GM06990 (cell line): ENCODE results near the gene PCID2.

Experiments
- DNase-seq: peaks from one replicate; pipeline ENCODE4 v3.0.0-alpha.2; 2011; ENCODE audit not compliant: insufficient read length; ENCODE audit errors: extremely low read depth
- H3K27me3 ChIP-seq: replicated peaks from 2 replicates; pipeline ENCODE4 v1.6.0; 2011; ENCODE audit warnings: low read length; ENCODE audit not compliant: control insufficient read depth, insufficient read depth
- H3K36me3 ChIP-seq: 2 replicates; pipeline ENCODE4 v1.5.1; 2011; ENCODE audit warnings: low read length; ENCODE audit not compliant: control insufficient read depth, insufficient read depth
- H3K4me3 ChIP-seq: replicated peaks from 2 replicates; pipeline ENCODE4 v1.5.1; 2011; ENCODE audit warnings: low read depth, mild to moderate bottlenecking, control low read depth, low read length
- CTCF ChIP-seq: IDR thresholded peaks from 2 replicates; pipeline ENCODE4 v1.5.1; 2011; ENCODE audit warnings: low read length, control low read depth, mild to moderate bottlenecking, inconsistent platforms; ENCODE audit not compliant: insufficient read depth, poor library complexity, severe bottlenecking

The PCID2 gene

GRCh38 chr13:113143466-113144254, 64.8 kb downstream of the PCID2 start:
- H3K36me3 ChIP-seq, result no peaks in the 10 kb centered on the region
- H3K27me3 ChIP-seq, result no peaks in the 10 kb centered on the region; the same call in 1 of the 2 replicates
- no peak overlapping the region for H3K4me3 ChIP-seq
- no peak for DNase-seq
- TF ChIP-seq CTCF, result no peak

GRCh38 chr13:113142876-113143275, 65.6 kb downstream of the PCID2 start:
- DNase-seq, result no peak
- H3K4me3 ChIP-seq, result no peak overlapping the region
- H3K36me3 ChIP-seq, result no peaks in the 10 kb centered on the region
- no peaks in the 10 kb centered on the region; the same call in 1 of the 2 replicates for H3K27me3 ChIP-seq
- TF ChIP-seq CTCF, result no peak

- H3K4me3 ChIP-seq, result no peak overlapping the region
- no peak for DNase-seq
- no peaks in the 10 kb centered on the region for H3K36me3 ChIP-seq
- no peaks in the 10 kb centered on the region; the same call in 1 of the 2 replicates for H3K27me3 ChIP-seq
- no peak for TF ChIP-seq CTCF
Observed at GRCh38 chr13:113141601-113141970, 66.9 kb downstream of the PCID2 start.

GRCh38 chr13:113140677-113141600, 67.5 kb downstream of the PCID2 start:
- H3K36me3 ChIP-seq, result no peaks in the 10 kb centered on the region
- no peaks in the 10 kb centered on the region; the same call in 1 of the 2 replicates for H3K27me3 ChIP-seq

GRCh38 chr13:113139577-113139976, 68.9 kb downstream of the PCID2 start:
- Histone ChIP-seq H3K27me3 (no peaks in the 10 kb centered on the region; the same call in 1 of the 2 replicates), H3K36me3 (no peaks in the 10 kb centered on the region), H3K4me3 (no peak overlapping the region)
- DNase-seq, result no peak
- no peak for TF ChIP-seq CTCF

More at GRCh38 chr13:113140677-113141600, 67.5 kb downstream of the PCID2 start:
- no peak for DNase-seq
- no peak for TF ChIP-seq CTCF
- H3K4me3 ChIP-seq, result no peak overlapping the region
